Peyer's patch (tissue), 4 donors: ENCODE measurements around the gene ATXN2. TPM values are rescaled to one million over a fixed set of nuclear protein-coding genes. Genes with fewer than 3 reads are reported as not detected.
A peak's percentile ranks its signal among the peaks of the same experiment; 100 is the strongest.
"Not testable (repeated sequence)": the region's sequence is repeated elsewhere in the genome, so short reads cannot be mapped to it uniquely, and the experiment has no call there.

Experiments used
- DNase-seq, 3 donors: peaks; one replicate each; pipeline ENCODE4 v3.0.0-alpha.2; 2017 to 2019
- H3K27ac ChIP-seq, 4 donors: fragments of 200-600 bp; sonication (generic); one replicate each; pipeline ENCODE4 v1.5.1; 2016 to 2019
- H3K27me3 ChIP-seq, 2 donors: fragments of 200-600 bp; sonication (generic); one replicate each; pipeline ENCODE4 v1.5.1; 2019
- H3K36me3 ChIP-seq, 3 donors: fragments of 200-600 bp; sonication (generic); one replicate each; pipeline ENCODE4 v1.5.1; 2016 to 2019
- H3K4me1 ChIP-seq, 4 donors: fragments of 200-600 bp; sonication (generic); one replicate each; pipeline ENCODE4 v1.5.1; 2016 to 2019
- H3K4me3 ChIP-seq, 4 donors: fragments of 200-600 bp; sonication (generic); 1 replicate in 3 of 4; 2 replicates in 1 of 4; pipeline ENCODE4 v1.5.1; 2016 to 2019; ENCODE audit warnings: mild to moderate bottlenecking in 1 of 4
- H3K9me3 ChIP-seq, 4 donors: fragments of 200-600 bp; sonication (generic); one replicate each; pipeline ENCODE4 v1.5.1; 2016 to 2019; ENCODE audit warnings: mild to moderate bottlenecking in 1 of 4
- CTCF ChIP-seq, 6 experiments: fragments of 450-650 bp in 4 of 6; fragments of 200-600 bp in 2 of 6; sonication (generic) in 1 of 6; IDR thresholded peaks; one replicate each; pipeline ENCODE4 v1.5.1; 2017 to 2019; ENCODE audit warnings: antibody characterized with exemption in 6 of 6, mild to moderate bottlenecking in 3 of 6, moderate library complexity in 1 of 6
- POLR2A ChIP-seq, 2 donors: fragments of 450-650 bp; IDR thresholded peaks; one replicate each; pipeline ENCODE4 v1.5.1; 2017; ENCODE audit warnings: antibody characterized with exemption in 2 of 2, mild to moderate bottlenecking in 2 of 2, moderate library complexity in 2 of 2
- total RNA-seq, 4 donors: library from RNA; depleted of rRNA; stranded (reverse); fragments of >200 nt; gene quantifications; one replicate each; pipeline ENCODE4 v1.1.0, GENCODE V29; 2016

The ATXN2 gene
- total RNA-seq, 4 donors from 2014 or later: 35.9 to 111 (median 90.8) TPM

- TF ChIP-seq POLR2A (IDR thresholded peaks at IDR 0.05): no peak
- no peak for TF ChIP-seq CTCF (IDR thresholded peaks at IDR 0.05)
- H3K36me3 ChIP-seq: peaks cover 0 to 50% (median 0%) of the 10 kb centered on the region in 3 donors
- no peaks in the 10 kb centered on the region for H3K27me3 ChIP-seq
- no peak overlapping the region for H3K4me3 ChIP-seq
- H3K27ac ChIP-seq: peak overlapping the region in 3 of 4 donors; percentile 11 to 44 (median 39)
- no peaks in the 10 kb centered on the region for H3K4me1 ChIP-seq
- no peaks in the 10 kb centered on the region for H3K9me3 ChIP-seq
- no peak for DNase-seq
These were observed 131.8 kb downstream of the ATXN2 start for GRCh38 chr12:111467092-111467856.

DNA sequence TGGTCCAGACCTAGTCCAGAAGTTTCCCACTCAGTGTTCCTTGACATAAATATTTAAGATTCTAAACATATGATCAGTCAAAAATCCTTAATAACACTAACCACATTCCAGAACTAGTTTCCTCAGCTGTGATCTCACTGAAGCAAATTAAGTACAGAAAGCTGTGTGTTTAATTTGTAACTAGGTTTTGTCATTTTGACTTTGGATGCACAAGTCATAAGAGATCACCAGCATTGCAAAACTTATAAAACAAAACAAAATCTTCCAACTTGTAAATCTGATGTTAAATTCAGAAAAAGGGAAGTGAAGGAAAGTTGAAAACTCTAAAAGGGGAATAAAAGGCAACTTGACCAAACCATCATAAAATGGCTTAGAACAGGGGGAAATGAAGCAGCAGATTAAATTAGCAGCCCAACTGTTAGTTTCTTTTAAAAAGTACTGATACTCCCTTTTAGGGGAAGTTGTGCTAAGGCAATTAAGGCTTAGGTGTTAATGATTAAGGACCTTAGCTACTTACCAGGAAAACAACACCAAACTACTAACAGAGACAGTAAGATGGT lies 136.8 kb downstream of the ATXN2 start:
- no peak for TF ChIP-seq POLR2A (IDR thresholded peaks at IDR 0.05)
- no peak for TF ChIP-seq CTCF (IDR thresholded peaks at IDR 0.05)
- H3K27ac ChIP-seq: no peak overlapping the region
- H3K27me3 ChIP-seq: no peaks in the 10 kb centered on the region
- peaks cover 0 to 40% (median 0%) of the 10 kb centered on the region in 3 donors for H3K36me3 ChIP-seq
- H3K4me1 ChIP-seq: no peaks in the 10 kb centered on the region
- no peaks in the 10 kb centered on the region for H3K9me3 ChIP-seq
- DNase-seq: no peak
- H3K4me3 ChIP-seq: no peak overlapping the region

- not testable (repeated sequence) for H3K27ac ChIP-seq, DNase-seq, H3K4me3 ChIP-seq, H3K27me3 ChIP-seq, H3K4me1 ChIP-seq, H3K9me3 ChIP-seq
- H3K36me3 ChIP-seq: peaks cover 0 to 56% (median 0%) of the 10 kb centered on the region in 3 donors
These were observed 139.0 kb downstream of the ATXN2 start for GRCh38 chr12:111460111-111460510.

DNA sequence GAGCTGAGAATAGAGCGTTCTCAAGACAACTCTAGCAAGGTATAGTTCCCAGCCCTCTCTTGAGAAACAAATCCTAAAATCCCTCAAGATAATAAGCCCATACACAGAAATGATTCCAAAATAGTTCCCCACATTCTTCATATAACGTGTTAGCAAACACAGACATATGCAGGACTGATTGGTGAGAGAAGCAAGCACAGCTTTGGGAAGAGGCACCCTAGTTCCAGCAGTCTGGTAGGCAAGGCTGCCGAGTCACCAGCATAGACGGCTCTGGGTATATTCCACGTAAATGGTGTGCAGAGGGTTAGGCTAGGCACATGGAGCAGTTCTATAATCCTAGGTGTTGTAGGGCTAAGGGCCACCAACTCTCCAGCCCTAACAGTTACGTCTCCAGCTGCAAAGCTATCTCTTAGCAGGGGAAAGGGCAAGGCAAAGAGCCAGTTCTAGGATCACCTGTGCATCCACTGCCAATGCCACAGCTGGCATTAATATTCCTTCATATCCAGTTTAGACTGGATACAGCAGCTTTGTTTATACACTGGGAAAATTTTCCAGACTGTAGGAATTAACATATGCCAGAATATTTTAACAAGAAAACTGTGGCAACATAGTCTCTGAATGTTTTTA lies 140.5 kb downstream of the ATXN2 start:
- H3K4me3 ChIP-seq: no peak overlapping the region
- DNase-seq: no peak
- no peak for TF ChIP-seq POLR2A (IDR thresholded peaks at IDR 0.05)
- TF ChIP-seq CTCF (IDR thresholded peaks at IDR 0.05): no peak
- H3K4me1 ChIP-seq: no peaks in the 10 kb centered on the region
- no peaks in the 10 kb centered on the region for H3K9me3 ChIP-seq
- H3K36me3 ChIP-seq: peaks cover 0 to 64% (median 0%) of the 10 kb centered on the region in 3 donors
- no peak overlapping the region for H3K27ac ChIP-seq
- H3K27me3 ChIP-seq: no peaks in the 10 kb centered on the region

DNA sequence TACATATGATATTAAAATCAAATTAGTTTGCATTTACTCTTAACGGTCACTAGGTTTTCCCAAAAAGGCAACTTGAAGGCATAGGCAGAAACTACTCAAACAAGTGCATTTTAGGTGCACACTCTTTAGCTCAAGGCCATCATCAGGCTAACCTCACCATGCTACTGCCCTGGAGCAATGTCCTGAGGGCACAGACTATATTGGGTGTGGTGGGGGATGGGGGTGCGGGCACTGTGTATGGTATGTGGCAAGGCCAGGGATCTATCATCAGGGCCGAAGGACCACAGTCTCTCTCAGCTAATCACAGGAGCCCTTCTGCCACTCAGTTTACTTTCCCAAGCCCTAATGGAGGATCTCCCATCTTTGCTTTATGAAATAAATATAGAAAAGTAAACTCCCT lies 141.5 kb downstream of the ATXN2 start:
- Histone ChIP-seq H3K27ac (no peak overlapping the region), H3K27me3 (no peaks in the 10 kb centered on the region), H3K36me3 (peaks cover 0 to 70% (median 0%) of the 10 kb centered on the region in 3 donors), H3K4me1 (no peaks in the 10 kb centered on the region), H3K4me3 (no peak overlapping the region), H3K9me3 (no peaks in the 10 kb centered on the region)
- DNase-seq: no peak
- no peak for TF ChIP-seq POLR2A (IDR thresholded peaks at IDR 0.05)
- no peak for TF ChIP-seq CTCF (IDR thresholded peaks at IDR 0.05)

- DNase-seq: no peak
- H3K4me1 ChIP-seq: no peaks in the 10 kb centered on the region
- no peak for TF ChIP-seq CTCF (IDR thresholded peaks at IDR 0.05)
- no peak for TF ChIP-seq POLR2A (IDR thresholded peaks at IDR 0.05)
- H3K9me3 ChIP-seq: no peaks in the 10 kb centered on the region
- no peak overlapping the region for H3K27ac ChIP-seq
- no peaks in the 10 kb centered on the region for H3K27me3 ChIP-seq
- H3K4me3 ChIP-seq: no peak overlapping the region
- H3K36me3 ChIP-seq: peaks cover 0 to 75% (median 0%) of the 10 kb centered on the region in 3 donors
These were observed 142.0 kb downstream of the ATXN2 start for GRCh38 chr12:111457071-111457470.
